Choroid plexus epithelial cell (primary cell): ENCODE results near the gene KCNS1.

Experiments
- DNase-seq: peaks from one replicate; pipeline ENCODE4 v3.0.0-alpha.2; 2010; ENCODE audit warnings: low read depth
- H3K4me3 ChIP-seq: 2 replicates; pipeline ENCODE4 v1.5.1; 2011; ENCODE audit warnings: low read depth, mild to moderate bottlenecking, control low read depth, low read length, moderate library complexity
- TF ChIP-seq, protein P1 (sequence below): conservative IDR thresholded peaks from 2 replicates; pipeline ENCODE4 v1.5.1; 2011; ENCODE audit warnings: low read depth, mild to moderate bottlenecking, control low read depth, inconsistent platforms, low read length, moderate library complexity

KCNS1 gene

DNA sequence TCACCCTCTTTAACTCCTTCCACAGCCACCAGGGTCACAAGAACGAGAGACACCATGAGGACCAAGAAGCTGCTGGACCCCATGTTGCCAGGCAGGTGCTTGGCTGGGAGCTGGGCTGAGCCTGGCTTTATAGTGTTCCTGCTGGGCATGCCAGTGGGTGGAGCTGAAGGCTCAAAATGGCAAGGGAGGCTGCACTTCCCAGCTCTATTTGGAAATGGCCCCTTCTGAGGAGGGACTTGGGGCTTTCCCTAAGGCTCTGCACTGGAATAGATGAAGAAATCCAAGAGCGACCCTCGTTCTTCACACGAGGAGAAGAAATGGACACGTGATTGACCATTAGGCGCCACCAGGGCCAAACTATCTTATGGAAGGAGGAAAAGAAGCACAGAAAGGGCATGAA is 23.4 kb upstream of the KCNS1 start, which contains the start of gene WFDC12:
Gene WFDC12, minus strand, starts transcription at position 101 of the 400 bp plus-strand sequence. Its CDS starts 18 bp downstream, at position 83.
- TF ChIP-seq, protein P1, sequence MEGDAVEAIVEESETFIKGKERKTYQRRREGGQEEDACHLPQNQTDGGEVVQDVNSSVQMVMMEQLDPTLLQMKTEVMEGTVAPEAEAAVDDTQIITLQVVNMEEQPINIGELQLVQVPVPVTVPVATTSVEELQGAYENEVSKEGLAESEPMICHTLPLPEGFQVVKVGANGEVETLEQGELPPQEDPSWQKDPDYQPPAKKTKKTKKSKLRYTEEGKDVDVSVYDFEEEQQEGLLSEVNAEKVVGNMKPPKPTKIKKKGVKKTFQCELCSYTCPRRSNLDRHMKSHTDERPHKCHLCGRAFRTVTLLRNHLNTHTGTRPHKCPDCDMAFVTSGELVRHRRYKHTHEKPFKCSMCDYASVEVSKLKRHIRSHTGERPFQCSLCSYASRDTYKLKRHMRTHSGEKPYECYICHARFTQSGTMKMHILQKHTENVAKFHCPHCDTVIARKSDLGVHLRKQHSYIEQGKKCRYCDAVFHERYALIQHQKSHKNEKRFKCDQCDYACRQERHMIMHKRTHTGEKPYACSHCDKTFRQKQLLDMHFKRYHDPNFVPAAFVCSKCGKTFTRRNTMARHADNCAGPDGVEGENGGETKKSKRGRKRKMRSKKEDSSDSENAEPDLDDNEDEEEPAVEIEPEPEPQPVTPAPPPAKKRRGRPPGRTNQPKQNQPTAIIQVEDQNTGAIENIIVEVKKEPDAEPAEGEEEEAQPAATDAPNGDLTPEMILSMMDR: no peak
- H3K4me3 ChIP-seq: no peak within 1 kb of the TSS
- DNase-seq: no peak

DNA sequence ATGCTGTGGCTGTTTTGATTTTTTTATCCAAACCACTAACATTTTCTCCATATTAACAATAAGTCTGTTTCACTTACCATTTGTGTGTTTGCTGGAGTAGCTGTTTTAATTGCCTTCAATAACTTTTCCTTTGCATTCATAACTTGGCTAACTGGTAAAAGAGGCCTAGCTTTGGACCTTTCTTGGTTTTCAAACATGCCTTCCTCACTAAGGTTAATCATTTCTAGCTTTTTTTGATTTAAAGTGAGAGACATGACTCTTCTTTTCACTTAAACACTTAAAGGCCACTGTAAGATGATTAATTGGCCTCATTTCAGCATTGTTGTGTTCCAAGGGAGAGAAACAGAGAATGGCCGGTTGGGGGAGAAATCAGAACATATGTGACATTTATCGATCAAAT is 20.5 kb upstream of the KCNS1 start:
- H3K4me3 ChIP-seq: no peak overlapping the region
- TF ChIP-seq, protein P1: no peak
- DNase-seq: no peak

DNA sequence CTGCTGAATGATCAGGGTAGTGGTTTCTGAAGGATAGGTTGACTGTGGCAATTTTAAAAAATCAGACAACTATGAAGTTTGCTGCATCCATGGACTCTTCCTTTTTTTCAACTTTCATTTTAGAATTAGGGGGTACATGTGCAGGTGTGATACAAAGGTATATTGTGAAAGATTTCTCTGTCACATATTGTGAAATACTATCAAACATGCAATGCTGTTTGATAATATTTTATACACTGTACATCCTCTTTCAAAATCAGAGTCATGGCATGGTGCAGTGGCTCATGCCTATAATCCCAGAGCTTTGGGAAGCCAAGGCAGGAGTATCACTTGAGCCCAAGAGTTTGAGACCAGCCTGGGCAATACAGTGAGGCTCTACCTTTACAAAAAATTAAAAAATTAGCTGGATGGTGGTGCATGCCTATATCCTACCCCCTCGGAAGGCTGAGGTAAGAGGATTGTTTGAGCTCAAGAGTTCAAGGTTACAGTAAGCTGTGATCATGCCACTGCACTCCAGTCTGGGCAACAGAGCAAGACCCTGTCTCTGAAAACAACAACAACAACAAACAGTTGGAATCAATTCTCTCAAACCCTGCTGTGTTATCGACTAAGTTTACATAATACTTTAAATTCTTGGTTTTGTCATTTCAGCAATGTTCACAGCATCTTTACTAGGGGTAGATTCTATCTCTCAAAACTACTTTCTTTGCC is 18.8 kb upstream of the KCNS1 start:
- DNase-seq: no peak
- no peak overlapping the region for H3K4me3 ChIP-seq
- TF ChIP-seq, protein P1: no peak

DNA sequence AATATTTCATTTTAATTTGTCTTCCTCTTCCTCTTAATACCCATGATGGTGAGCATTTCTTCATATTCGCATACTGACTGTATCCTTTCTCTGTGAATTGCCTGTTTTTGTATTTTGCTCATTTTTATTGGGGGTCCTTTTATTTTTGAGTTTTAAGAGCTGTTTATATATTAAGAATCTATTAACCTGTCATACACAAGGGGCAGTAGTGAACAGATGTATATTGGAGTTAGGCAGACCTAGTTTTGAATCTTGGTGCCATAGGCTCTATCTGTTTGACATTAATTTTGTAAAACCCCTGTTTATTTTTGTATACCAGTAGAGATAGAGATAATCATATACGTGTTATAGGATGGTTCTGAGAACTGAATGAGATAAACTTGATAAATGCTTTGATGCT is 17.1 kb upstream of the KCNS1 start:
- peak; percentile 34 for DNase-seq
- no peak overlapping the region for H3K4me3 ChIP-seq
- TF ChIP-seq, protein P1: peak; percentile 35

DNA sequence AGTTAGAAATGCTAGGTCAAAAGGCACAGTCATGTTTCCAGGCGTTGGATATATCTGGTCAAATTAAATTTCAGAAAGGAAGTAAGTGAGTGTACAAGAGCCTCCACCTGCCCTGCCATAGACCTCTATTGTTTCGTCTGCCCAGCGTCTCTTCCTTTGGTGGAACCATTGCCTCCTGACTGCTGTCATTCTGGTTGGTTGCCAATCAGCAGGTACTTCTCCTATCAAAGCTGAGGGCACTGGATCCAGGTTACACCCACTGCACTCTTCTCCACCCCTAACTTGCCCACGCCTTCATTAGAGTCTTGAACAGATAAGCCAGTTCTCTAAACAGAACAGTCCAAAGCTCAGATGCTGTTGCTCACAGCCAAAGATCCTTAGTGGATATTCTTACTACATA is 16.7 kb upstream of the KCNS1 start:
- H3K4me3 ChIP-seq: no peak overlapping the region
- DNase-seq: no peak
- TF ChIP-seq, protein P1: no peak

DNA sequence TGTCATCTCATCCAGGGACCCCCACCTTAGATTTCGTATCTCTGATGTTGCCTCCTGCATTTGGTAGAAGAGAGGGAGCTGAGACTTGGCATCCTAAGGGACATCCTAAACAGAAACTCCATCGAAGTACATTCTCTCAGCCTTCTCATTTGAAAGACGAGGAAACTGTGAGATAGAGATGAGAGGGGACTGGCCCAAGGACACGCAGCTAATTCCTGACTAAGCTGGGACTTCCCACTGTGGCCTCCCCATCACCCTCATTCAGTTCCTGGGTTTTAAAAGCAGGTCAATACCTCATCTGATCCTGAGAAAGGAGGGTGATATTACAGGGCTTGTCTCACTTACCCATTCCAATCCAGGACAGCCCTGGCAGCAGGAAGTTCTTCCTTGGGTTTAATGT is 14.9 kb upstream of the KCNS1 start:
- TF ChIP-seq, protein P1: no peak
- no peak overlapping the region for H3K4me3 ChIP-seq
- no peak for DNase-seq

DNA sequence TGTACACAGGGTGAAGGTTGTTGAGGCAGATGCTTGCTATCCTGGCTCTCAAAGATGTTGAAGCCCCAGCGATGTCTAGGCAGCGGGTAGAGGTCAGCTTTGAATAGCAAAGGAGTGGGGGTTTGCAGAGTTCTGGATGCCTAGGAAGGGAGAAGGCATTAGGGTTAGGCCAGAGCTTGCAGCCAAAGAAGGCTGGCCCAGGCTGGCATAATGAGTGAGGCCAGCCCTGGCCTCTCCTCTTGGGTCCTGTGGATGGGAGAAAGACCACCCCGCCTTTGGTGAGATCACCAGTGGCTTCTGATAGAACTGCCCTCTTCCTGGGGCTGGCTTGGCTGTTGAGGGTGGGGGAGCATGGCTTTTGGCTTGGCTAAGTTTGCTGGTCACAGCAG is 14.5 kb upstream of the KCNS1 start:
- TF ChIP-seq, protein P1: no peak
- no peak overlapping the region for H3K4me3 ChIP-seq
- no peak for DNase-seq
